ENCODE results near the gene TP53I13.

TP53I13 gene

DNA sequence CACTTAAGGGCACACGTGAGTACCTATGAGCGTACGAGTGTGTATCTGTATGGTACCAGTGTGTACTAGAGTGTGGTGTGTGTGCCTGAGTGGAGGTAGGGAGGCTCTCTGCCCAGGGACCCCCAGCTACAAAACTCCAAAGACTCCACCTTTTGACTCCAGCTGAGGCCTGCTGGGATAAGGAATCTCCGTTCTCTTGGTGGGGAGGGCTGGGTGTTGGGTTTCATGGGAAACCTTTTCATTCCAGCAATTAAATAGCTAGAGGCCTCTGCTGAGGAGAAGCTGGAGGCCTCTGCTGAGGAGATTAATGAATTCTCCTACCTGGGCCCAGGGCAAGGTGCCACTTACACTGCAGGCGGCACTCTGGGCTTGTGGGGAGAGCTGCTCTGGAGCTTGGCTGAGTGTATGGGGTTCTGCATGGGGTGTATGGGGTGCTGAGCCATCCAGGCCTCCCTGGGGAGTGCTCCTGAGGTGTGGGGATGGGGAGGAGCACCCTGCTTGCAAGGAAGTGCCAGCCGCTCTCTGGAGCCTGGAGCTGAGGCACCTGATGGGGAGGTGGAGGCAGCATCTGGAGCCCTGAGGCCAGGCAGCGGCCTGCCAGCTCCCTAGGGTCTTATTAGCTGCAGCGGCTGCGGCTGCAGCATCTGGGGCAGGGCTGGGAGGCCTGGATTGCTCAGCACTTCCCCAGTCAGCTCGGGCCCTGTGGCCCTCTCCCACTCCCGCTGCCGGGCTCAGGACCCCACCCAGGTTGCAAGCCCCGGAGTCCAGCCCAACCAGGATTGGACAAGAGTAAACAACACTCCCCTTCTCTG is 29.1 kb downstream of the TP53I13 start (continued):
- TF ChIP-seq, protein P1, sequence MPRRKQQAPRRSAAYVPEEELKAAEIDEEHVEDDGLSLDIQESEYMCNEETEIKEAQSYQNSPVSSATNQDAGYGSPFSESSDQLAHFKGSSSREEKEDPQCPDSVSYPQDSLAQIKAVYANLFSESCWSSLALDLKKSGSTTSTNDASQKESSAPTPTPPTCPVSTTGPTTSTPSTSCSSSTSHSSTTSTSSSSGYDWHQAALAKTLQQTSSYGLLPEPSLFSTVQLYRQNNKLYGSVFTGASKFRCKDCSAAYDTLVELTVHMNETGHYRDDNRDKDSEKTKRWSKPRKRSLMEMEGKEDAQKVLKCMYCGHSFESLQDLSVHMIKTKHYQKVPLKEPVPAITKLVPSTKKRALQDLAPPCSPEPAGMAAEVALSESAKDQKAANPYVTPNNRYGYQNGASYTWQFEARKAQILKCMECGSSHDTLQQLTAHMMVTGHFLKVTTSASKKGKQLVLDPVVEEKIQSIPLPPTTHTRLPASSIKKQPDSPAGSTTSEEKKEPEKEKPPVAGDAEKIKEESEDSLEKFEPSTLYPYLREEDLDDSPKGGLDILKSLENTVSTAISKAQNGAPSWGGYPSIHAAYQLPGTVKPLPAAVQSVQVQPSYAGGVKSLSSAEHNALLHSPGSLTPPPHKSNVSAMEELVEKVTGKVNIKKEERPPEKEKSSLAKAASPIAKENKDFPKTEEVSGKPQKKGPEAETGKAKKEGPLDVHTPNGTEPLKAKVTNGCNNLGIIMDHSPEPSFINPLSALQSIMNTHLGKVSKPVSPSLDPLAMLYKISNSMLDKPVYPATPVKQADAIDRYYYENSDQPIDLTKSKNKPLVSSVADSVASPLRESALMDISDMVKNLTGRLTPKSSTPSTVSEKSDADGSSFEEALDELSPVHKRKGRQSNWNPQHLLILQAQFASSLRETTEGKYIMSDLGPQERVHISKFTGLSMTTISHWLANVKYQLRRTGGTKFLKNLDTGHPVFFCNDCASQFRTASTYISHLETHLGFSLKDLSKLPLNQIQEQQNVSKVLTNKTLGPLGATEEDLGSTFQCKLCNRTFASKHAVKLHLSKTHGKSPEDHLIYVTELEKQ (tag by site-specific recombination; IDR thresholded peaks at IDR 0.05; ENCODE audit: borderline replicate concordance): no peak
- TF ChIP-seq ZNF146 (tag by site-specific recombination; IDR thresholded peaks at IDR 0.05) (no peak), ZSCAN30 (tag by site-specific recombination; IDR thresholded peaks at IDR 0.05) (no peak), GLIS2 (tag by site-specific recombination; IDR thresholded peaks at IDR 0.05) (no peak), HOXA7 (CRISPR knock-in tag; IDR thresholded peaks at IDR 0.05; ENCODE audit: borderline replicate concordance) (no peak), ZNF433 (tag by site-specific recombination; IDR thresholded peaks at IDR 0.05; ENCODE audit: low read depth) (no peak), OSR2 (tag by site-specific recombination; IDR thresholded peaks at IDR 0.05) (peak; percentile 63), ZNF776 (tag by site-specific recombination; IDR thresholded peaks at IDR 0.05; ENCODE audit: borderline replicate concordance) (no peak), ZNF510 (tag by site-specific recombination; IDR thresholded peaks at IDR 0.05; ENCODE audit: insufficient replicate concordance) (no peak), ZNF785 (tag by site-specific recombination; IDR thresholded peaks at IDR 0.05) (no peak), SETDB1 (IDR thresholded peaks at IDR 0.05; ENCODE audit: insufficient read length, low read length) (no peak), ZNF248 (tag by site-specific recombination; IDR thresholded peaks at IDR 0.05) (no peak), ZFP3 (tag by site-specific recombination; IDR thresholded peaks at IDR 0.05; ENCODE audit: low read depth) (no peak), ZNF16 (tag by site-specific recombination; IDR thresholded peaks at IDR 0.05; ENCODE audit: low read depth) (no peak), ZNF792 (tag by site-specific recombination; IDR thresholded peaks at IDR 0.05) (no peak), ZNF214 (tag by site-specific recombination; IDR thresholded peaks at IDR 0.05; ENCODE audit: borderline replicate concordance) (no peak), ZBTB48 (tag by site-specific recombination; IDR thresholded peaks at IDR 0.05) (peak; percentile 52), ZNF501 (tag by site-specific recombination; IDR thresholded peaks at IDR 0.05) (no peak), ZNF624 (tag by site-specific recombination; IDR thresholded peaks at IDR 0.05) (no peak), ZNF174 (tag by site-specific recombination; IDR thresholded peaks at IDR 0.05) (no peak), ZNF621 (tag by site-specific recombination; IDR thresholded peaks at IDR 0.05) (no peak), ZNF747 (tag by site-specific recombination; IDR thresholded peaks at IDR 0.05) (no peak), ZNF707 (tag by site-specific recombination; IDR thresholded peaks at IDR 0.05) (no peak)
- TF ChIP-seq, protein P2, sequence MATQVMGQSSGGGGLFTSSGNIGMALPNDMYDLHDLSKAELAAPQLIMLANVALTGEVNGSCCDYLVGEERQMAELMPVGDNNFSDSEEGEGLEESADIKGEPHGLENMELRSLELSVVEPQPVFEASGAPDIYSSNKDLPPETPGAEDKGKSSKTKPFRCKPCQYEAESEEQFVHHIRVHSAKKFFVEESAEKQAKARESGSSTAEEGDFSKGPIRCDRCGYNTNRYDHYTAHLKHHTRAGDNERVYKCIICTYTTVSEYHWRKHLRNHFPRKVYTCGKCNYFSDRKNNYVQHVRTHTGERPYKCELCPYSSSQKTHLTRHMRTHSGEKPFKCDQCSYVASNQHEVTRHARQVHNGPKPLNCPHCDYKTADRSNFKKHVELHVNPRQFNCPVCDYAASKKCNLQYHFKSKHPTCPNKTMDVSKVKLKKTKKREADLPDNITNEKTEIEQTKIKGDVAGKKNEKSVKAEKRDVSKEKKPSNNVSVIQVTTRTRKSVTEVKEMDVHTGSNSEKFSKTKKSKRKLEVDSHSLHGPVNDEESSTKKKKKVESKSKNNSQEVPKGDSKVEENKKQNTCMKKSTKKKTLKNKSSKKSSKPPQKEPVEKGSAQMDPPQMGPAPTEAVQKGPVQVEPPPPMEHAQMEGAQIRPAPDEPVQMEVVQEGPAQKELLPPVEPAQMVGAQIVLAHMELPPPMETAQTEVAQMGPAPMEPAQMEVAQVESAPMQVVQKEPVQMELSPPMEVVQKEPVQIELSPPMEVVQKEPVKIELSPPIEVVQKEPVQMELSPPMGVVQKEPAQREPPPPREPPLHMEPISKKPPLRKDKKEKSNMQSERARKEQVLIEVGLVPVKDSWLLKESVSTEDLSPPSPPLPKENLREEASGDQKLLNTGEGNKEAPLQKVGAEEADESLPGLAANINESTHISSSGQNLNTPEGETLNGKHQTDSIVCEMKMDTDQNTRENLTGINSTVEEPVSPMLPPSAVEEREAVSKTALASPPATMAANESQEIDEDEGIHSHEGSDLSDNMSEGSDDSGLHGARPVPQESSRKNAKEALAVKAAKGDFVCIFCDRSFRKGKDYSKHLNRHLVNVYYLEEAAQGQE (tag by site-specific recombination; IDR thresholded peaks at IDR 0.05): no peak
- TF ChIP-seq, protein P3, sequence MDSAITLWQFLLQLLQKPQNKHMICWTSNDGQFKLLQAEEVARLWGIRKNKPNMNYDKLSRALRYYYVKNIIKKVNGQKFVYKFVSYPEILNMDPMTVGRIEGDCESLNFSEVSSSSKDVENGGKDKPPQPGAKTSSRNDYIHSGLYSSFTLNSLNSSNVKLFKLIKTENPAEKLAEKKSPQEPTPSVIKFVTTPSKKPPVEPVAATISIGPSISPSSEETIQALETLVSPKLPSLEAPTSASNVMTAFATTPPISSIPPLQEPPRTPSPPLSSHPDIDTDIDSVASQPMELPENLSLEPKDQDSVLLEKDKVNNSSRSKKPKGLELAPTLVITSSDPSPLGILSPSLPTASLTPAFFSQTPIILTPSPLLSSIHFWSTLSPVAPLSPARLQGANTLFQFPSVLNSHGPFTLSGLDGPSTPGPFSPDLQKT (IDR thresholded peaks at IDR 0.05; ENCODE audit: borderline replicate concordance, low read depth, low read length): no peak
- TF ChIP-seq, protein P4, sequence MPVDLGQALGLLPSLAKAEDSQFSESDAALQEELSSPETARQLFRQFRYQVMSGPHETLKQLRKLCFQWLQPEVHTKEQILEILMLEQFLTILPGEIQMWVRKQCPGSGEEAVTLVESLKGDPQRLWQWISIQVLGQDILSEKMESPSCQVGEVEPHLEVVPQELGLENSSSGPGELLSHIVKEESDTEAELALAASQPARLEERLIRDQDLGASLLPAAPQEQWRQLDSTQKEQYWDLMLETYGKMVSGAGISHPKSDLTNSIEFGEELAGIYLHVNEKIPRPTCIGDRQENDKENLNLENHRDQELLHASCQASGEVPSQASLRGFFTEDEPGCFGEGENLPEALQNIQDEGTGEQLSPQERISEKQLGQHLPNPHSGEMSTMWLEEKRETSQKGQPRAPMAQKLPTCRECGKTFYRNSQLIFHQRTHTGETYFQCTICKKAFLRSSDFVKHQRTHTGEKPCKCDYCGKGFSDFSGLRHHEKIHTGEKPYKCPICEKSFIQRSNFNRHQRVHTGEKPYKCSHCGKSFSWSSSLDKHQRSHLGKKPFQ (tag by site-specific recombination; IDR thresholded peaks at IDR 0.05): no peak
- TF ChIP-seq, protein P5, sequence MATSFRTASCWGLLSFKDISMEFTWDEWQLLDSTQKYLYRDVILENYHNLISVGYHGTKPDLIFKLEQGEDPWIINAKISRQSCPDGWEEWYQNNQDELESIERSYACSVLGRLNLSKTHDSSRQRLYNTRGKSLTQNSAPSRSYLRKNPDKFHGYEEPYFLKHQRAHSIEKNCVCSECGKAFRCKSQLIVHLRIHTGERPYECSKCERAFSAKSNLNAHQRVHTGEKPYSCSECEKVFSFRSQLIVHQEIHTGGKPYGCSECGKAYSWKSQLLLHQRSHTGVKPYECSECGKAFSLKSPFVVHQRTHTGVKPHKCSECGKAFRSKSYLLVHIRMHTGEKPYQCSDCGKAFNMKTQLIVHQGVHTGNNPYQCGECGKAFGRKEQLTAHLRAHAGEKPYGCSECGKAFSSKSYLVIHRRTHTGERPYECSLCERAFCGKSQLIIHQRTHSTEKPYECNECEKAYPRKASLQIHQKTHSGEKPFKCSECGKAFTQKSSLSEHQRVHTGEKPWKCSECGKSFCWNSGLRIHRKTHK (tag by site-specific recombination; IDR thresholded peaks at IDR 0.05): no peak
- TF ChIP-seq, protein P6, sequence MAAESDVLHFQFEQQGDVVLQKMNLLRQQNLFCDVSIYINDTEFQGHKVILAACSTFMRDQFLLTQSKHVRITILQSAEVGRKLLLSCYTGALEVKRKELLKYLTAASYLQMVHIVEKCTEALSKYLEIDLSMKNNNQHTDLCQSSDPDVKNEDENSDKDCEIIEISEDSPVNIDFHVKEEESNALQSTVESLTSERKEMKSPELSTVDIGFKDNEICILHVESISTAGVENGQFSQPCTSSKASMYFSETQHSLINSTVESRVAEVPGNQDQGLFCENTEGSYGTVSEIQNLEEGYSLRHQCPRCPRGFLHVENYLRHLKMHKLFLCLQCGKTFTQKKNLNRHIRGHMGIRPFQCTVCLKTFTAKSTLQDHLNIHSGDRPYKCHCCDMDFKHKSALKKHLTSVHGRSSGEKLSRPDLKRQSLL (tag by site-specific recombination; IDR thresholded peaks at IDR 0.05): peak; percentile 66; the same call in 1 of the 2 replicates

All from HEK293 (cell line).